Body of pancreas (tissue), 4 donors: ENCODE results near the gene SHLD1.

Experiments
- POLR2A ChIP-seq, 3 donors: fragments of 450-650 bp; IDR thresholded peaks; one replicate each; pipeline ENCODE4 v1.6.1; 2016; ENCODE audit warnings: antibody characterized with exemption in 3 of 3, mild to moderate bottlenecking in 2 of 3
- TF ChIP-seq, protein P1 (sequence below), 7 experiments: fragments of 450-650 bp in 4 of 7; fragments of 200-600 bp in 3 of 7; sonication (generic) in 3 of 7; IDR thresholded peaks; one replicate each; pipeline ENCODE4 v1.5.1; 2016 to 2019; ENCODE audit warnings: antibody characterized with exemption in 7 of 7

DNA sequence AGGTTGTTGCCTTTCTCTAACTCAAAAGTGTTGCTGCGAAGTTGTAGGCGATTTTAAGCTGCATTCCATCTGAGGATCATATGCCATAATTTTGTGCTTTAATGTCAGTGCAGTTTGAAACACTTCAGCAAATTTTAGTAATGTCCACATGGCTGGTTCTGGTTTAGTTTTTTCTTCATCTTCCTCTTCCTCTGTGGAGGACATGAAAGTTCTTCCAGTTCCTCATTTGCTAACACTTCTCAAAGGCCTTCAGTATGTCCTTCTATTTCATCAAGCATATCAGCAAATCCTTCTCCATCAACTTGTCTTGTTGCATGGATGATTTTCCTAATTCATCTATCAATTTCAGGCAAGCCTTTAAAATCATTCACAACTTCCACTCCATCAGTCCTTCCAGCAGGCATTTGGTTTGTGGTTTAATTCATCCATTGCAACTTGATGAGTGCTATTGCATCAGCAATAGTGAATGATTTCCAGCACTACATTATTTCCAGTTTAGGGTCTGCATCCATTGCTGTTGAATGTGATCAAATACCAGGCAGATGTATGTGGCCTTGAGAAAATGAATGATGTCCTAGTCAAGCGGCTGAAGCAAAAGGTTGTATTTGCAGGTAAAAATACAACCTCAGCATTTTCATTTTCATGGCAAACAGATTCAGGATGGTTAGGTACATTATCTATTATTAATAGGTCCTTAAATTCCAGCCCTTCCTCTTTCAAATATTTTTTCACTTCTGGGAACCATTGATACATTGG lies 20.2 kb downstream of the SHLD1 start:
- no peak for TF ChIP-seq POLR2A (IDR thresholded peaks at IDR 0.05)
- TF ChIP-seq, protein P1, sequence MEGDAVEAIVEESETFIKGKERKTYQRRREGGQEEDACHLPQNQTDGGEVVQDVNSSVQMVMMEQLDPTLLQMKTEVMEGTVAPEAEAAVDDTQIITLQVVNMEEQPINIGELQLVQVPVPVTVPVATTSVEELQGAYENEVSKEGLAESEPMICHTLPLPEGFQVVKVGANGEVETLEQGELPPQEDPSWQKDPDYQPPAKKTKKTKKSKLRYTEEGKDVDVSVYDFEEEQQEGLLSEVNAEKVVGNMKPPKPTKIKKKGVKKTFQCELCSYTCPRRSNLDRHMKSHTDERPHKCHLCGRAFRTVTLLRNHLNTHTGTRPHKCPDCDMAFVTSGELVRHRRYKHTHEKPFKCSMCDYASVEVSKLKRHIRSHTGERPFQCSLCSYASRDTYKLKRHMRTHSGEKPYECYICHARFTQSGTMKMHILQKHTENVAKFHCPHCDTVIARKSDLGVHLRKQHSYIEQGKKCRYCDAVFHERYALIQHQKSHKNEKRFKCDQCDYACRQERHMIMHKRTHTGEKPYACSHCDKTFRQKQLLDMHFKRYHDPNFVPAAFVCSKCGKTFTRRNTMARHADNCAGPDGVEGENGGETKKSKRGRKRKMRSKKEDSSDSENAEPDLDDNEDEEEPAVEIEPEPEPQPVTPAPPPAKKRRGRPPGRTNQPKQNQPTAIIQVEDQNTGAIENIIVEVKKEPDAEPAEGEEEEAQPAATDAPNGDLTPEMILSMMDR (IDR thresholded peaks at IDR 0.05), result no peak
